ENCODE results near the gene GHRHR.

DNA sequence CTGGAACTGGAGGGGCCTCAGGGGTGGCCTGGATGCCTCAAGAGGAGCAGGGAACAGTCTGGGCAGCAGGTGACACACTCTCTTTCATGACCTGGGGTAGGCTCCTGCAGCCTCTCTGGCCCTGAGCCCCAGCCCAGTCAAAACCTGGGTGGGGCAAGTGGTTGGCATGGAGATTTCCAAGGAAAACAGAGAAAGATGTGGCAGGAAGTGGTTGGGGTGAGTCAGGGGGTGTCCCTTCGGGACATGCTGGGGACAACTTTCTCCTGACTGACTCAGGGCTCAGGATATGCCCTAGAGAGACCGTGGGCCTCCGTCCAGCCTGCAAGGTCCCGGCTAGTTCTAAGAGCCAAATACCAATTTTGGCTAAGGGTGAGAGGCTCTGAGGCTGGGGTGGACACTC, 49.2 kb upstream of the GHRHR start:
- TF ChIP-seq, protein P1, sequence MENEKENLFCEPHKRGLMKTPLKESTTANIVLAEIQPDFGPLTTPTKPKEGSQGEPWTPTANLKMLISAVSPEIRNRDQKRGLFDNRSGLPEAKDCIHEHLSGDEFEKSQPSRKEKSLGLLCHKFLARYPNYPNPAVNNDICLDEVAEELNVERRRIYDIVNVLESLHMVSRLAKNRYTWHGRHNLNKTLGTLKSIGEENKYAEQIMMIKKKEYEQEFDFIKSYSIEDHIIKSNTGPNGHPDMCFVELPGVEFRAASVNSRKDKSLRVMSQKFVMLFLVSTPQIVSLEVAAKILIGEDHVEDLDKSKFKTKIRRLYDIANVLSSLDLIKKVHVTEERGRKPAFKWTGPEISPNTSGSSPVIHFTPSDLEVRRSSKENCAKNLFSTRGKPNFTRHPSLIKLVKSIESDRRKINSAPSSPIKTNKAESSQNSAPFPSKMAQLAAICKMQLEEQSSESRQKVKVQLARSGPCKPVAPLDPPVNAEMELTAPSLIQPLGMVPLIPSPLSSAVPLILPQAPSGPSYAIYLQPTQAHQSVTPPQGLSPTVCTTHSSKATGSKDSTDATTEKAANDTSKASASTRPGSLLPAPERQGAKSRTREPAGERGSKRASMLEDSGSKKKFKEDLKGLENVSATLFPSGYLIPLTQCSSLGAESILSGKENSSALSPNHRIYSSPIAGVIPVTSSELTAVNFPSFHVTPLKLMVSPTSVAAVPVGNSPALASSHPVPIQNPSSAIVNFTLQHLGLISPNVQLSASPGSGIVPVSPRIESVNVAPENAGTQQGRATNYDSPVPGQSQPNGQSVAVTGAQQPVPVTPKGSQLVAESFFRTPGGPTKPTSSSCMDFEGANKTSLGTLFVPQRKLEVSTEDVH (IDR thresholded peaks at IDR 0.05; ENCODE audit: low read depth, partially characterized antibody): no peak
- TF ChIP-seq, protein P2, sequence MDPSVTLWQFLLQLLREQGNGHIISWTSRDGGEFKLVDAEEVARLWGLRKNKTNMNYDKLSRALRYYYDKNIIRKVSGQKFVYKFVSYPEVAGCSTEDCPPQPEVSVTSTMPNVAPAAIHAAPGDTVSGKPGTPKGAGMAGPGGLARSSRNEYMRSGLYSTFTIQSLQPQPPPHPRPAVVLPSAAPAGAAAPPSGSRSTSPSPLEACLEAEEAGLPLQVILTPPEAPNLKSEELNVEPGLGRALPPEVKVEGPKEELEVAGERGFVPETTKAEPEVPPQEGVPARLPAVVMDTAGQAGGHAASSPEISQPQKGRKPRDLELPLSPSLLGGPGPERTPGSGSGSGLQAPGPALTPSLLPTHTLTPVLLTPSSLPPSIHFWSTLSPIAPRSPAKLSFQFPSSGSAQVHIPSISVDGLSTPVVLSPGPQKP (IDR thresholded peaks at IDR 0.05; ENCODE audit: low read depth, low read length): no peak
- TF ChIP-seq, protein P3, sequence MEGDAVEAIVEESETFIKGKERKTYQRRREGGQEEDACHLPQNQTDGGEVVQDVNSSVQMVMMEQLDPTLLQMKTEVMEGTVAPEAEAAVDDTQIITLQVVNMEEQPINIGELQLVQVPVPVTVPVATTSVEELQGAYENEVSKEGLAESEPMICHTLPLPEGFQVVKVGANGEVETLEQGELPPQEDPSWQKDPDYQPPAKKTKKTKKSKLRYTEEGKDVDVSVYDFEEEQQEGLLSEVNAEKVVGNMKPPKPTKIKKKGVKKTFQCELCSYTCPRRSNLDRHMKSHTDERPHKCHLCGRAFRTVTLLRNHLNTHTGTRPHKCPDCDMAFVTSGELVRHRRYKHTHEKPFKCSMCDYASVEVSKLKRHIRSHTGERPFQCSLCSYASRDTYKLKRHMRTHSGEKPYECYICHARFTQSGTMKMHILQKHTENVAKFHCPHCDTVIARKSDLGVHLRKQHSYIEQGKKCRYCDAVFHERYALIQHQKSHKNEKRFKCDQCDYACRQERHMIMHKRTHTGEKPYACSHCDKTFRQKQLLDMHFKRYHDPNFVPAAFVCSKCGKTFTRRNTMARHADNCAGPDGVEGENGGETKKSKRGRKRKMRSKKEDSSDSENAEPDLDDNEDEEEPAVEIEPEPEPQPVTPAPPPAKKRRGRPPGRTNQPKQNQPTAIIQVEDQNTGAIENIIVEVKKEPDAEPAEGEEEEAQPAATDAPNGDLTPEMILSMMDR (IDR thresholded peaks at IDR 0.05 in 2 of 3, conservative IDR thresholded peaks at IDR 0.05 in 1 of 3; ENCODE audit: control insufficient read depth in 2 of 3, extremely low read depth in 1 of 3, insufficient read depth in 1 of 3, low read depth in 3 of 3, low read length in 3 of 3): no peak
- TF ChIP-seq CBX3 (IDR thresholded peaks at IDR 0.05; ENCODE audit: borderline replicate concordance, low read depth) (no peak), SP1 (IDR thresholded peaks at IDR 0.05; ENCODE audit: low read depth, low read length) (no peak), KDM1A (IDR thresholded peaks at IDR 0.05; ENCODE audit: borderline replicate concordance) (no peak), EGR1 (IDR thresholded peaks at IDR 0.05; ENCODE audit: borderline replicate concordance in 1 of 2, low read depth in 2 of 2, low read length in 2 of 2) (no peak), EP300 (IDR thresholded peaks at IDR 0.05; ENCODE audit: borderline replicate concordance in 1 of 2, control insufficient read depth in 1 of 2, low read depth in 2 of 2, low read length in 2 of 2) (no peak), MYB (IDR thresholded peaks at IDR 0.05; ENCODE audit: borderline replicate concordance, low read depth, low read length) (no peak), CHD2 (IDR thresholded peaks at IDR 0.05; ENCODE audit: borderline replicate concordance, low read depth, low read length) (no peak), POLR2A (IDR thresholded peaks at IDR 0.05; ENCODE audit: low read depth, low read length) (no peak), HDAC2 (IDR thresholded peaks at IDR 0.05) (no peak)
- TF ChIP-seq, protein P4, sequence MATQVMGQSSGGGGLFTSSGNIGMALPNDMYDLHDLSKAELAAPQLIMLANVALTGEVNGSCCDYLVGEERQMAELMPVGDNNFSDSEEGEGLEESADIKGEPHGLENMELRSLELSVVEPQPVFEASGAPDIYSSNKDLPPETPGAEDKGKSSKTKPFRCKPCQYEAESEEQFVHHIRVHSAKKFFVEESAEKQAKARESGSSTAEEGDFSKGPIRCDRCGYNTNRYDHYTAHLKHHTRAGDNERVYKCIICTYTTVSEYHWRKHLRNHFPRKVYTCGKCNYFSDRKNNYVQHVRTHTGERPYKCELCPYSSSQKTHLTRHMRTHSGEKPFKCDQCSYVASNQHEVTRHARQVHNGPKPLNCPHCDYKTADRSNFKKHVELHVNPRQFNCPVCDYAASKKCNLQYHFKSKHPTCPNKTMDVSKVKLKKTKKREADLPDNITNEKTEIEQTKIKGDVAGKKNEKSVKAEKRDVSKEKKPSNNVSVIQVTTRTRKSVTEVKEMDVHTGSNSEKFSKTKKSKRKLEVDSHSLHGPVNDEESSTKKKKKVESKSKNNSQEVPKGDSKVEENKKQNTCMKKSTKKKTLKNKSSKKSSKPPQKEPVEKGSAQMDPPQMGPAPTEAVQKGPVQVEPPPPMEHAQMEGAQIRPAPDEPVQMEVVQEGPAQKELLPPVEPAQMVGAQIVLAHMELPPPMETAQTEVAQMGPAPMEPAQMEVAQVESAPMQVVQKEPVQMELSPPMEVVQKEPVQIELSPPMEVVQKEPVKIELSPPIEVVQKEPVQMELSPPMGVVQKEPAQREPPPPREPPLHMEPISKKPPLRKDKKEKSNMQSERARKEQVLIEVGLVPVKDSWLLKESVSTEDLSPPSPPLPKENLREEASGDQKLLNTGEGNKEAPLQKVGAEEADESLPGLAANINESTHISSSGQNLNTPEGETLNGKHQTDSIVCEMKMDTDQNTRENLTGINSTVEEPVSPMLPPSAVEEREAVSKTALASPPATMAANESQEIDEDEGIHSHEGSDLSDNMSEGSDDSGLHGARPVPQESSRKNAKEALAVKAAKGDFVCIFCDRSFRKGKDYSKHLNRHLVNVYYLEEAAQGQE (IDR thresholded peaks at IDR 0.05; ENCODE audit: low read depth, low read length): no peak
- TF ChIP-seq, protein P5, sequence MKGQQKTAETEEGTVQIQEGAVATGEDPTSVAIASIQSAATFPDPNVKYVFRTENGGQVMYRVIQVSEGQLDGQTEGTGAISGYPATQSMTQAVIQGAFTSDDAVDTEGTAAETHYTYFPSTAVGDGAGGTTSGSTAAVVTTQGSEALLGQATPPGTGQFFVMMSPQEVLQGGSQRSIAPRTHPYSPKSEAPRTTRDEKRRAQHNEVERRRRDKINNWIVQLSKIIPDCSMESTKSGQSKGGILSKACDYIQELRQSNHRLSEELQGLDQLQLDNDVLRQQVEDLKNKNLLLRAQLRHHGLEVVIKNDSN (IDR thresholded peaks at IDR 0.05; ENCODE audit: borderline replicate concordance, extremely low read length, insufficient read depth, low read depth, low read length): no peak

Measured in GM12878 (cell line).